Measurements from ENCODE around the gene UCN2. TPM values are rescaled to one million over a fixed set of nuclear protein-coding genes. Genes with fewer than 3 reads are reported as not detected.

The UCN2 gene
- total and polyA plus RNA-seq, 9 of the 15 experiments (the other 6 are each of a cell fraction or from before 2014, with no cell fraction given): 0.08 to 0.11 TPM; not detected in 7

GRCh38 chr3:48594417-48595049 is 31.0 kb upstream of the UCN2 start:
- H3K36me3 ChIP-seq (ENCODE audit: control insufficient read depth, insufficient read depth, low read length): peaks cover 23% of the 10 kb centered on the region; the same call in 2 of the 3 replicates
- peaks cover 0 to 24% of the 10 kb centered on the region in 2 experiments; a peak in 3 of 5 replicates for H3K27me3 ChIP-seq (ENCODE audit: control insufficient read depth in 2 of 2, insufficient read depth in 2 of 2, low read length in 2 of 2)
- no peaks in the 10 kb centered on the region for H3K79me2 ChIP-seq (ENCODE audit: control insufficient read depth, insufficient read depth, low read length)
- peak overlapping the region in 1 of 2 experiments; percentile 61; a peak in 1 of 4 replicates for H3K9ac ChIP-seq (ENCODE audit: insufficient read depth in 1 of 2, low read depth in 2 of 2, low read length in 2 of 2)
- H3K9me3 ChIP-seq (replicated peaks; ENCODE audit: control insufficient read depth, insufficient read depth, low read depth, low read length): no peaks in the 10 kb centered on the region
- no peak overlapping the region for H3K4me3 ChIP-seq
- H3K27ac ChIP-seq (ENCODE audit: extremely low read depth, low read depth, low read length): no peak overlapping the region
- TF ChIP-seq ZBTB33 (CRISPR knock-in tag; IDR thresholded peaks at IDR 0.05) (peak; percentile 86), COPS2 (conservative IDR thresholded peaks at IDR 0.05) (no peak)
- no TSS peak for BruUV-seq (replicated peaks)
- no peaks in the 10 kb centered on the region for H4K20me1 ChIP-seq (replicated peaks; ENCODE audit: control insufficient read depth, insufficient read depth, low read length)
- ATAC-seq (no peak), FAIRE-seq (no peak), DNase-seq (ENCODE audit: extremely low read depth in 1 of 4, low spot score in 3 of 4) (peak in 1 of 4 experiments; percentile 9)
- in situ Hi-C loops (cut with MboI) (no loop called here), intact Hi-C loops (cut with micrococcal nuclease) (no loop called here)
- CTCF ChIA-PET (ENCODE audit: low intra/inter-chr PET ratio): no interaction called here
- POLR2A ChIA-PET: no interaction called here
- 51% methylated on average over 19 of the region's 39 CpGs for WGBS (ENCODE audit: insufficient coverage, low coverage, missing lambda C conversion rate)
- no peaks in the 10 kb centered on the region for H3K9me1 ChIP-seq (ENCODE audit: control insufficient read depth, insufficient read depth, low read length)
- peaks cover 12 to 48% of the 10 kb centered on the region in 2 experiments; a peak in 4 of 5 replicates for H3K4me1 ChIP-seq (replicated peaks in 1 of 2; ENCODE audit: control insufficient read depth in 2 of 2, insufficient read depth in 2 of 2, low read length in 2 of 2)
- H3K4me2 ChIP-seq (ENCODE audit: insufficient read depth, low read length): no peak overlapping the region
- no peak overlapping the region for H2AFZ ChIP-seq (ENCODE audit: low read depth, low read length)

Measured in K562 (cell line).